GM12878 (cell line): ENCODE data around the gene C5orf34. TPM values are rescaled to one million over a fixed set of nuclear protein-coding genes. Genes with fewer than 3 reads are reported as not detected.

Source experiments
- ATAC-seq: fragments of 200-7000 bp; cut with Tn5 transposase; 3 replicates; pipeline ENCODE4 v1.9.1; 2020; ENCODE audit warnings: mild to moderate bottlenecking, moderate library complexity
- BruUV-seq: library from RNA; stranded (reverse); fragments of 400-500 nt; replicated peaks from 2 replicates; lab custom pipeline; 2021; lab: Mats Ljungman, UMichigan
- CTCF ChIA-PET: fragments of 300-600 bp; sonication (Branson Sonifier 250); formaldehyde crosslinking; extraction: SDS; loops from one replicate; lab custom pipeline; 2021; ENCODE audit warnings: inconsistent platforms; lab: Yijun Ruan, JAX
- POLR2A ChIA-PET: fragments of 350-600 bp; formaldehyde crosslinking; extraction: SDS; loops from one replicate; lab custom pipeline; 2021; ENCODE audit warnings: inconsistent platforms; lab: Charles Lee
- RAD21 ChIA-PET: fragments of 300-600 bp; sonication (Branson Sonifier 250); formaldehyde crosslinking; loops from one replicate; lab custom pipeline; 2023; ENCODE audit warnings: antibody characterized with exemption; ENCODE audit not compliant: unreplicated experiment; lab: Charles Lee
- SMC1A ChIA-PET: fragments of 300-600 bp; sonication (Branson Sonifier 250); formaldehyde crosslinking; loops from one replicate; lab custom pipeline; 2023; ENCODE audit not compliant: unreplicated experiment, uncharacterized antibody; lab: Charles Lee
- DNase-seq: peaks from one replicate; pipeline ENCODE4 v3.0.0-alpha.2; 2011; ENCODE audit warnings: low read depth, low spot score
- FAIRE-seq: peaks from 3 replicates; lab custom pipeline; 2011; peaks lifted over from hg19 to GRCh38; lab: Jason Lieb, UNC
- H2AFZ ChIP-seq: 2 replicates; pipeline ENCODE4 v1.6.0; 2011; ENCODE audit warnings: low read depth, low read length, control low read depth; ENCODE audit not compliant: control insufficient read depth
- H3K27ac ChIP-seq: 2 replicates; pipeline ENCODE4 v1.5.1; 2011; ENCODE audit warnings: control low read depth; ENCODE audit not compliant: control insufficient read depth, insufficient read depth
- H3K27me3 ChIP-seq, 2 experiments: replicated peaks in 1 of 2; 2 replicates each; pipeline versions ENCODE4 v1.6.0 to v1.6.1; 2011; ENCODE audit warnings: low read length in 1 of 2; ENCODE audit not compliant: control insufficient read depth in 2 of 2, insufficient read depth in 2 of 2
- H3K36me3 ChIP-seq, 2 experiments: 2 replicates each; pipeline ENCODE4 v1.5.1; 2011; ENCODE audit warnings: low read length in 1 of 2; ENCODE audit not compliant: control insufficient read depth in 2 of 2, insufficient read depth in 2 of 2
- H3K4me1 ChIP-seq: 2 replicates; pipeline ENCODE4 v1.6.1; 2011; ENCODE audit warnings: mild to moderate bottlenecking, low read length, moderate library complexity, mixed read lengths; ENCODE audit not compliant: control insufficient read depth, insufficient read depth
- H3K4me2 ChIP-seq: 2 replicates; pipeline ENCODE4 v1.6.0; 2011; ENCODE audit warnings: control low read depth; ENCODE audit not compliant: control insufficient read depth, insufficient read depth
- H3K4me3 ChIP-seq: fragments of 200-600 bp; sonication (generic); 2 replicates; pipeline ENCODE4 v1.5.1; 2016
- H3K79me2 ChIP-seq: 2 replicates; pipeline ENCODE4 v1.6.0; 2011; ENCODE audit warnings: low read length; ENCODE audit not compliant: control insufficient read depth, insufficient read depth
- H3K9ac ChIP-seq: 2 replicates; pipeline ENCODE4 v1.8.0; 2011; ENCODE audit warnings: low read length, control low read depth, mixed read lengths; ENCODE audit not compliant: control insufficient read depth, insufficient read depth
- H3K9me3 ChIP-seq: replicated peaks from 3 replicates; pipeline ENCODE4 v1.5.1; 2011; ENCODE audit warnings: mild to moderate bottlenecking, low read length; ENCODE audit not compliant: control insufficient read depth, insufficient read depth
- H4K20me1 ChIP-seq: 2 replicates; pipeline ENCODE4 v1.6.0; 2011; ENCODE audit not compliant: control insufficient read depth, insufficient read depth
- BHLHE40 ChIP-seq, 2 experiments: fragments of 450-650 bp in 1 of 2; IDR thresholded peaks; 2 replicates each; pipeline ENCODE4 v1.6.1; 2011 to 2017; ENCODE audit warnings: low read depth in 2 of 2, borderline replicate concordance in 1 of 2, improper control_type of control experiment in 1 of 2, low read length in 1 of 2, mild to moderate bottlenecking in 1 of 2
- CREM ChIP-seq: IDR thresholded peaks from 2 replicates; pipeline ENCODE4 v1.6.1; 2014; ENCODE audit warnings: antibody characterized with exemption, low read depth
- FOS ChIP-seq: IDR thresholded peaks from 3 replicates; pipeline ENCODE4 v1.6.1; 2011; ENCODE audit warnings: borderline replicate concordance; ENCODE audit not compliant: insufficient read length; ENCODE audit errors: extremely low read depth
- HCFC1 ChIP-seq: fragments of 150-350 bp; IDR thresholded peaks from 2 replicates; pipeline ENCODE4 v1.6.1; 2014; ENCODE audit warnings: low read length
- NKRF ChIP-seq: fragments of 450-650 bp; conservative IDR thresholded peaks from 2 replicates; pipeline ENCODE4 v1.6.1; 2017; ENCODE audit warnings: mild to moderate bottlenecking, moderate library complexity
- SMAD5 ChIP-seq: IDR thresholded peaks from 2 replicates; pipeline ENCODE4 v1.6.1; 2016; ENCODE audit warnings: antibody characterized with exemption, low read depth
- SP1 ChIP-seq: IDR thresholded peaks from one replicate; pipeline ENCODE4 v1.6.1; 2011; ENCODE audit warnings: low read depth, low read length
- TBL1XR1 ChIP-seq: IDR thresholded peaks from 2 replicates; pipeline ENCODE4 v1.6.1; 2012; ENCODE audit warnings: low read depth, low read length, improper control_type of control experiment
- ZNF384 ChIP-seq: IDR thresholded peaks from 2 replicates; pipeline ENCODE4 v1.6.1; 2012; ENCODE audit warnings: low read depth, mild to moderate bottlenecking, low read length, improper control_type of control experiment, borderline replicate concordance
- ZSCAN29 ChIP-seq: fragments of 450-650 bp; IDR thresholded peaks from 2 replicates; pipeline ENCODE4 v1.6.1; 2017; ENCODE audit warnings: mild to moderate bottlenecking, moderate library complexity
- WGBS: methylation state at CpG from one replicate; pipeline ENCODE4 v1.1.6; 2016; ENCODE audit warnings: low lambda C conversion rate; ENCODE audit not compliant: insufficient replicate concordance, insufficient coverage; ENCODE audit errors: missing lambda C conversion rate; 5-methylcytosine and 5-hydroxymethylcytosine counted together
- in situ Hi-C: fragments of 300-500 bp; cut with MboI; formaldehyde crosslinking; loops from 9 replicates; pipeline ENCODE4 v1.14.3; 2018; ENCODE audit warnings: mixed read lengths
- intact Hi-C: fragments of 100-400 bp; cut with micrococcal nuclease; formaldehyde crosslinking; loops from one replicate; pipeline ENCODE4 v1.14.2; 2022; ENCODE audit not compliant: unreplicated experiment
- polyA plus RNA-seq, 11 experiments: library from polyadenylated mRNA; depleted of rRNA in 4 of 11; unstranded in 6 of 11; stranded (reverse) in 5 of 11; fragments of >200 nt; fragmentation: Nextera tagmentation in 4 of 11; fragmentation: Illumina TruSeq in 1 of 11; extraction: Ambion mirVana in 4 of 11; extraction: Trizol in 1 of 11; gene quantifications; 1 replicate in 1 of 11; 2 replicates in 10 of 11; pipeline versions ENCODE4 v1.2.1 to v1.2.3, GENCODE V29; 2011 to 2016; ENCODE audit warnings: inconsistent platforms in 2 of 11, missing spikeins in 2 of 11, low read depth in 1 of 11
- total RNA-seq, 4 experiments: library from RNA; depleted of rRNA in 3 of 4; stranded (reverse); fragments of >200 nt in 3 of 4; fragmentation: Illumina TruSeq in 1 of 4; extraction: Trizol in 1 of 4; gene quantifications; 2 replicates each; pipeline versions ENCODE4 v1.2.1 to v1.2.3, GENCODE V29; 2013 to 2021
- TF ChIP-seq, protein P1 (sequence below): fragments of 450-650 bp; IDR thresholded peaks from 2 replicates; pipeline ENCODE4 v1.6.1; 2018; ENCODE audit warnings: borderline replicate concordance, mild to moderate bottlenecking; ENCODE audit not compliant: partially characterized antibody
- TF ChIP-seq, protein P2 (sequence below): fragments of 450-650 bp; IDR thresholded peaks from 2 replicates; pipeline ENCODE4 v1.6.1; 2016; ENCODE audit warnings: mild to moderate bottlenecking, moderate library complexity, borderline replicate concordance

C5orf34 gene
- total and polyA plus RNA-seq, 10 of the 15 experiments (the other 5 are each of a cell fraction or from before 2014, with no cell fraction given): 6.1 to 15.1 (median 10.0) TPM

- CTCF ChIA-PET: interaction anchor here (1.4 kb wide), 1 partner anchor 67 kb away, joined by 3 read pairs; no protein-coding TSS in a partner anchor
- SMC1A ChIA-PET: no interaction called here
- RAD21 ChIA-PET: no interaction called here
- H4K20me1 ChIP-seq: no peaks in the 10 kb centered on the region
- no peak overlapping the region for H3K4me3 ChIP-seq
- no peaks in the 10 kb centered on the region for H3K27me3 ChIP-seq
- H3K4me2 ChIP-seq: no peak overlapping the region
- H3K27ac ChIP-seq: no peak overlapping the region
- FAIRE-seq: no peak
- H3K9ac ChIP-seq: no peak overlapping the region
- no peaks in the 10 kb centered on the region; the same call in 1 of the 2 replicates for H3K4me1 ChIP-seq
- in situ Hi-C loops (no loop called here), intact Hi-C loops (no loop called here)
- H2AFZ ChIP-seq: no peak overlapping the region
- H3K79me2 ChIP-seq: no peaks in the 10 kb centered on the region
- DNase-seq: no peak
- no TSS peak for BruUV-seq
- TF ChIP-seq ZSCAN29: no peak
- TF ChIP-seq, protein P1, sequence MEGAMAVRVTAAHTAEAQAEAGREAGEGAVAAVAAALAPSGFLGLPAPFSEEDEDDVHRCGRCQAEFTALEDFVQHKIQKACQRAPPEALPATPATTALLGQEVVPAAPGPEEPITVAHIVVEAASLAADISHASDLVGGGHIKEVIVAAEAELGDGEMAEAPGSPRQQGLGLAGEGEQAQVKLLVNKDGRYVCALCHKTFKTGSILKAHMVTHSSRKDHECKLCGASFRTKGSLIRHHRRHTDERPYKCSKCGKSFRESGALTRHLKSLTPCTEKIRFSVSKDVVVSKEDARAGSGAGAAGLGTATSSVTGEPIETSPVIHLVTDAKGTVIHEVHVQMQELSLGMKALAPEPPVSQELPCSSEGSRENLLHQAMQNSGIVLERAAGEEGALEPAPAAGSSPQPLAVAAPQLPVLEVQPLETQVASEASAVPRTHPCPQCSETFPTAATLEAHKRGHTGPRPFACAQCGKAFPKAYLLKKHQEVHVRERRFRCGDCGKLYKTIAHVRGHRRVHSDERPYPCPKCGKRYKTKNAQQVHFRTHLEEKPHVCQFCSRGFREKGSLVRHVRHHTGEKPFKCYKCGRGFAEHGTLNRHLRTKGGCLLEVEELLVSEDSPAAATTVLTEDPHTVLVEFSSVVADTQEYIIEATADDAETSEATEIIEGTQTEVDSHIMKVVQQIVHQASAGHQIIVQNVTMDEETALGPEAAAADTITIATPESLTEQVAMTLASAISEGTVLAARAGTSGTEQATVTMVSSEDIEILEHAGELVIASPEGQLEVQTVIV: no peak
- TF ChIP-seq CREM: no peak
- no peak for TF ChIP-seq FOS
- TF ChIP-seq HCFC1: no peak
- TF ChIP-seq SMAD5: no peak
- TF ChIP-seq, protein P2, sequence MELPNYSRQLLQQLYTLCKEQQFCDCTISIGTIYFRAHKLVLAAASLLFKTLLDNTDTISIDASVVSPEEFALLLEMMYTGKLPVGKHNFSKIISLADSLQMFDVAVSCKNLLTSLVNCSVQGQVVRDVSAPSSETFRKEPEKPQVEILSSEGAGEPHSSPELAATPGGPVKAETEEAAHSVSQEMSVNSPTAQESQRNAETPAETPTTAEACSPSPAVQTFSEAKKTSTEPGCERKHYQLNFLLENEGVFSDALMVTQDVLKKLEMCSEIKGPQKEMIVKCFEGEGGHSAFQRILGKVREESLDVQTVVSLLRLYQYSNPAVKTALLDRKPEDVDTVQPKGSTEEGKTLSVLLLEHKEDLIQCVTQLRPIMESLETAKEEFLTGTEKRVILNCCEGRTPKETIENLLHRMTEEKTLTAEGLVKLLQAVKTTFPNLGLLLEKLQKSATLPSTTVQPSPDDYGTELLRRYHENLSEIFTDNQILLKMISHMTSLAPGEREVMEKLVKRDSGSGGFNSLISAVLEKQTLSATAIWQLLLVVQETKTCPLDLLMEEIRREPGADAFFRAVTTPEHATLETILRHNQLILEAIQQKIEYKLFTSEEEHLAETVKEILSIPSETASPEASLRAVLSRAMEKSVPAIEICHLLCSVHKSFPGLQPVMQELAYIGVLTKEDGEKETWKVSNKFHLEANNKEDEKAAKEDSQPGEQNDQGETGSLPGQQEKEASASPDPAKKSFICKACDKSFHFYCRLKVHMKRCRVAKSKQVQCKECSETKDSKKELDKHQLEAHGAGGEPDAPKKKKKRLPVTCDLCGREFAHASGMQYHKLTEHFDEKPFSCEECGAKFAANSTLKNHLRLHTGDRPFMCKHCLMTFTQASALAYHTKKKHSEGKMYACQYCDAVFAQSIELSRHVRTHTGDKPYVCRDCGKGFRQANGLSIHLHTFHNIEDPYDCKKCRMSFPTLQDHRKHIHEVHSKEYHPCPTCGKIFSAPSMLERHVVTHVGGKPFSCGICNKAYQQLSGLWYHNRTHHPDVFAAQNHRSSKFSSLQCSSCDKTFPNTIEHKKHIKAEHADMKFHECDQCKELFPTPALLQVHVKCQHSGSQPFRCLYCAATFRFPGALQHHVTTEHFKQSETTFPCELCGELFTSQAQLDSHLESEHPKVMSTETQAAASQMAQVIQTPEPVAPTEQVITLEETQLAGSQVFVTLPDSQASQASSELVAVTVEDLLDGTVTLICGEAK: no peak
- TF ChIP-seq TBL1XR1: no peak
- TF ChIP-seq BHLHE40 (IDR thresholded peaks at IDR 0.05; ENCODE audit: borderline replicate concordance in 1 of 2, low read depth in 2 of 2, low read length in 1 of 2): no peak
- TF ChIP-seq NKRF: no peak
- no peak for TF ChIP-seq ZNF384
- no peak for TF ChIP-seq SP1
- TF ChIP-seq, all 136 proteins: peak for 0
- WGBS: 30% methylated on average over 5 of the region's 5 CpGs
- Histone ChIP-seq H3K9me3 (no peaks in the 10 kb centered on the region), H3K36me3 (no peaks in the 10 kb centered on the region)
- no peak for ATAC-seq
- POLR2A ChIA-PET: no interaction called here
Observed at GRCh38 chr5:43564289-43564850, 49.4 kb upstream of the C5orf34 start.
